Activated CD4-positive, alpha-beta T cell treated with anti-CD3 and anti-CD28 coated beads for 36 hours (primary cell): Measurements from ENCODE around the gene PLCB4. TPM values are rescaled to one million over a fixed set of nuclear protein-coding genes. Genes with fewer than 3 reads are reported as not detected.

ENCODE experiments used
- ATAC-seq: fragments of 200-7000 bp; cut with Tn5 transposase; one replicate; pipeline ENCODE4 v1.10.0; 2021; ENCODE audit warnings: mild to moderate bottlenecking, moderate library complexity
- CTCF ChIA-PET: fragments of 350-600 bp; sonication (Branson Sonifier 250); formaldehyde crosslinking; loops from one replicate; lab custom pipeline; 2021; ENCODE audit warnings: antibody characterized with exemption; lab: Charles Lee
- POLR2A ChIA-PET: fragments of 350-600 bp; sonication (Branson Sonifier 250); formaldehyde crosslinking; loops from one replicate; lab custom pipeline; 2021; ENCODE audit warnings: antibody characterized with exemption, inconsistent platforms; lab: Charles Lee
- DNase-seq: peaks from one replicate; pipeline ENCODE4 v3.0.0-alpha.2; 2020
- H3K27ac Mint-ChIP-seq: one replicate; pipeline ENCODE4 v1.8.0; 2021; ENCODE audit warnings: mixed read lengths
- H3K27me3 Mint-ChIP-seq: one replicate; pipeline ENCODE4 v1.8.0; 2021; ENCODE audit warnings: mixed read lengths
- H3K36me3 Mint-ChIP-seq: one replicate; pipeline ENCODE4 v1.8.0; 2021; ENCODE audit warnings: low read depth, mixed read lengths
- H3K4me1 Mint-ChIP-seq: one replicate; pipeline ENCODE4 v1.8.0; 2021; ENCODE audit warnings: mixed read lengths
- H3K4me3 Mint-ChIP-seq: one replicate; pipeline ENCODE4 v1.8.0; 2021; ENCODE audit warnings: mild to moderate bottlenecking, moderate library complexity, mixed read lengths
- H3K9me3 Mint-ChIP-seq: one replicate; pipeline ENCODE4 v1.8.0; 2021; ENCODE audit warnings: low read depth, mixed read lengths
- intact Hi-C, 2 experiments: fragments of 100-400 bp; cut with DNase I in 1 of 2; cut with micrococcal nuclease in 1 of 2; formaldehyde crosslinking; loops; one replicate each; pipeline versions ENCODE4 v1.14.2 to v1.15.1; 2022 to 2024; cut with DNase I, micrococcal nuclease
- total RNA-seq, 2 experiments: library from RNA; stranded (reverse); gene quantifications; one replicate each; pipeline ENCODE4 v1.2.3, GENCODE V29; 2021

The PLCB4 gene
- total RNA-seq, 2 experiments from 2014 or later, result 0.02 TPM; not detected in 1

- H3K4me1 Mint-ChIP-seq, result no peaks in the 10 kb centered on the region
- DNase-seq (no peak), ATAC-seq (no peak)
- ChIA-PET CTCF (no interaction called here), POLR2A (no interaction called here)
- H3K9me3 Mint-ChIP-seq, result no peaks in the 10 kb centered on the region
- intact Hi-C loops, result no loop called here
- no peak overlapping the region for H3K27ac Mint-ChIP-seq
- H3K4me3 Mint-ChIP-seq, result no peak overlapping the region
- H3K36me3 Mint-ChIP-seq, result no peaks in the 10 kb centered on the region
- no peaks in the 10 kb centered on the region for H3K27me3 Mint-ChIP-seq
These were observed 126.1 kb downstream of the PLCB4 start for GRCh38 chr20:9195031-9195430.

- ATAC-seq, result no peak
- no peaks in the 10 kb centered on the region for H3K27me3 Mint-ChIP-seq
These were observed 127.2 kb downstream of the PLCB4 start for GRCh38 chr20:9196110-9196509.

GRCh38 chr20:9198460-9198859, 129.6 kb downstream of the PLCB4 start:
- ATAC-seq (no peak), DNase-seq (no peak)
- Mint-ChIP-seq H3K9me3 (no peaks in the 10 kb centered on the region), H3K27ac (no peak overlapping the region), H3K4me3 (no peak overlapping the region), H3K27me3 (no peaks in the 10 kb centered on the region), H3K36me3 (no peaks in the 10 kb centered on the region), H3K4me1 (no peaks in the 10 kb centered on the region)
- POLR2A ChIA-PET, result no interaction called here
- intact Hi-C loops, result no loop called here
- CTCF ChIA-PET, result interaction anchor here (0.6 kb wide), 1 partner anchor 311 kb away, joined by 6 read pairs; no protein-coding TSS in a partner anchor

More at GRCh38 chr20:9196110-9196509, 127.2 kb downstream of the PLCB4 start:
- H3K27ac Mint-ChIP-seq, result no peak overlapping the region
- POLR2A ChIA-PET, result no interaction called here
- H3K4me3 Mint-ChIP-seq, result no peak overlapping the region
- CTCF ChIA-PET, result no interaction called here
- no peaks in the 10 kb centered on the region for H3K9me3 Mint-ChIP-seq
- no peaks in the 10 kb centered on the region for H3K36me3 Mint-ChIP-seq
- intact Hi-C loops, result no loop called here
- H3K4me1 Mint-ChIP-seq, result no peaks in the 10 kb centered on the region
- DNase-seq, result no peak

GRCh38 chr20:9200196-9200595, 131.3 kb downstream of the PLCB4 start:
- H3K27me3 Mint-ChIP-seq, result no peaks in the 10 kb centered on the region
- ATAC-seq, result no peak
- POLR2A ChIA-PET, result no interaction called here
- intact Hi-C loops, result no loop called here
- H3K36me3 Mint-ChIP-seq, result no peaks in the 10 kb centered on the region
- H3K27ac Mint-ChIP-seq, result no peak overlapping the region
- H3K4me3 Mint-ChIP-seq, result no peak overlapping the region
- H3K4me1 Mint-ChIP-seq, result no peaks in the 10 kb centered on the region
- H3K9me3 Mint-ChIP-seq, result peaks cover 2% of the 10 kb centered on the region
- DNase-seq, result no peak
- CTCF ChIA-PET, result no interaction called here

GRCh38 chr20:9200620-9201019, 131.7 kb downstream of the PLCB4 start:
- intact Hi-C loops, result no loop called here
- H3K4me3 Mint-ChIP-seq, result no peak overlapping the region
- peaks cover 2% of the 10 kb centered on the region for H3K9me3 Mint-ChIP-seq
- H3K4me1 Mint-ChIP-seq, result no peaks in the 10 kb centered on the region
- ChIA-PET CTCF (no interaction called here), POLR2A (no interaction called here)
- ATAC-seq, result no peak
- no peaks in the 10 kb centered on the region for H3K36me3 Mint-ChIP-seq
- H3K27ac Mint-ChIP-seq, result no peak overlapping the region
- H3K27me3 Mint-ChIP-seq, result no peaks in the 10 kb centered on the region
- no peak for DNase-seq

GRCh38 chr20:9202420-9203080, 133.7 kb downstream of the PLCB4 start:
- POLR2A ChIA-PET, result no interaction called here
- ATAC-seq (no peak), DNase-seq (no peak)
- peaks cover 2% of the 10 kb centered on the region for H3K9me3 Mint-ChIP-seq
- no peaks in the 10 kb centered on the region for H3K4me1 Mint-ChIP-seq
- CTCF ChIA-PET, result no interaction called here
- no peak overlapping the region for H3K27ac Mint-ChIP-seq
- no peak overlapping the region for H3K4me3 Mint-ChIP-seq
- intact Hi-C loops, result no loop called here
- H3K36me3 Mint-ChIP-seq, result no peaks in the 10 kb centered on the region
- H3K27me3 Mint-ChIP-seq, result no peaks in the 10 kb centered on the region

GRCh38 chr20:9203081-9203447, 134.2 kb downstream of the PLCB4 start:
- H3K9me3 Mint-ChIP-seq, result peaks cover 2% of the 10 kb centered on the region
- ChIA-PET CTCF (no interaction called here), POLR2A (no interaction called here)

GRCh38 chr20:9204979-9205378, 136.1 kb downstream of the PLCB4 start:
- Mint-ChIP-seq H3K9me3 (peaks cover 2% of the 10 kb centered on the region), H3K27ac (no peak overlapping the region), H3K4me3 (no peak overlapping the region), H3K36me3 (no peaks in the 10 kb centered on the region), H3K27me3 (no peaks in the 10 kb centered on the region), H3K4me1 (no peaks in the 10 kb centered on the region)
- CTCF ChIA-PET, result no interaction called here
- intact Hi-C loops, result no loop called here
- ATAC-seq (no peak), DNase-seq (no peak)
- POLR2A ChIA-PET, result no interaction called here

More at GRCh38 chr20:9203081-9203447, 134.2 kb downstream of the PLCB4 start:
- intact Hi-C loops, result no loop called here
- Mint-ChIP-seq H3K4me1 (no peaks in the 10 kb centered on the region), H3K27ac (no peak overlapping the region), H3K4me3 (no peak overlapping the region), H3K27me3 (no peaks in the 10 kb centered on the region), H3K36me3 (no peaks in the 10 kb centered on the region)
- no peak for DNase-seq
- ATAC-seq, result no peak

- H3K27me3 Mint-ChIP-seq, result no peaks in the 10 kb centered on the region
- no peaks in the 10 kb centered on the region for H3K36me3 Mint-ChIP-seq
- no peaks in the 10 kb centered on the region for H3K4me1 Mint-ChIP-seq
- peaks cover 2% of the 10 kb centered on the region for H3K9me3 Mint-ChIP-seq
- no peak overlapping the region for H3K4me3 Mint-ChIP-seq
- CTCF ChIA-PET, result no interaction called here
- POLR2A ChIA-PET, result no interaction called here
- no peak overlapping the region for H3K27ac Mint-ChIP-seq
- intact Hi-C loops, result no loop called here
- ATAC-seq, result no peak
- no peak for DNase-seq
These were observed 137.6 kb downstream of the PLCB4 start for GRCh38 chr20:9206486-9206885.

- CTCF ChIA-PET, result no interaction called here
These were observed 138.4 kb downstream of the PLCB4 start for GRCh38 chr20:9207253-9207652.

GRCh38 chr20:9210356-9210755, 141.5 kb downstream of the PLCB4 start:
- ATAC-seq (no peak), DNase-seq (no peak)
- Mint-ChIP-seq H3K27ac (no peak overlapping the region), H3K9me3 (no peaks in the 10 kb centered on the region), H3K4me3 (no peak overlapping the region), H3K4me1 (no peaks in the 10 kb centered on the region), H3K27me3 (no peaks in the 10 kb centered on the region), H3K36me3 (no peaks in the 10 kb centered on the region)
- ChIA-PET POLR2A (no interaction called here), CTCF (no interaction called here)
- intact Hi-C loops, result no loop called here

More at GRCh38 chr20:9207253-9207652, 138.4 kb downstream of the PLCB4 start:
- Mint-ChIP-seq H3K9me3 (peaks cover 2% of the 10 kb centered on the region), H3K4me3 (no peak overlapping the region), H3K27me3 (no peaks in the 10 kb centered on the region), H3K36me3 (no peaks in the 10 kb centered on the region), H3K27ac (no peak overlapping the region), H3K4me1 (no peaks in the 10 kb centered on the region)
- POLR2A ChIA-PET, result no interaction called here
- intact Hi-C loops, result no loop called here
- no peak for DNase-seq
- ATAC-seq, result no peak

- Mint-ChIP-seq H3K27ac (no peak overlapping the region), H3K9me3 (no peaks in the 10 kb centered on the region), H3K4me3 (no peak overlapping the region), H3K4me1 (no peaks in the 10 kb centered on the region), H3K36me3 (no peaks in the 10 kb centered on the region), H3K27me3 (no peaks in the 10 kb centered on the region)
- POLR2A ChIA-PET, result no interaction called here
- no peak for ATAC-seq
- CTCF ChIA-PET, result no interaction called here
- intact Hi-C loops, result no loop called here
- DNase-seq, result no peak
These were observed 142.3 kb downstream of the PLCB4 start for GRCh38 chr20:9211016-9211760.
